ENCODE results near the gene FAM107B. TPM values are rescaled to one million over a fixed set of nuclear protein-coding genes. Genes with fewer than 3 reads are reported as not detected.

FAM107B gene
- total and polyA plus RNA-seq, 2 experiments from 2014 or later, result 85.5 to 85.9 TPM

DNA sequence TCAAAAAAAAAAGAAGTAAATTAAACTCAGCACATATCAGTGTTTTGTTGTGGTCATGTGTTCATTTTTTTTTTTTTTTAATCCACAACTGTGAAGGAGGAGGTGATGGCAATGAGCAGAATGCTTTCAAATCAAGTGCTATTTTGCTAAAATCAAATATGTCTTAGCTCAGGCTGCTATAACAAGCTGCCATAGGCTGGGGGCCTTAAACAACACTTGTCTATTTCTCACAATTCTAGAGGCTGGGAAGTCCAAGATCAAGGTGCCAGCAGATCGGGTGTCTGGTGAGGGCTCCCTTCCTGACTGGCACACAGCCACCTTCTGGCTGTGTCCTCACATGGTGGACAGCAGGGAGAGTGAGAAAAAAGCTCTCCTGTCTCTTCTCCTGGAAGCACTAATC lies 203.9 kb downstream of the FAM107B start:
- no peak overlapping the region for H3K4me3 ChIP-seq
- peak overlapping the region; percentile 45 for H3K4me2 ChIP-seq
- no peaks in the 10 kb centered on the region for H3K27me3 ChIP-seq
- H2AFZ ChIP-seq, result no peak overlapping the region
- H3K9me3 ChIP-seq (ENCODE audit: low read depth), result no peaks in the 10 kb centered on the region
- no peaks in the 10 kb centered on the region for H3K36me3 ChIP-seq (replicated peaks; ENCODE audit: insufficient read depth, low read depth)
- peaks cover 9% of the 10 kb centered on the region for H3K4me1 ChIP-seq (ENCODE audit: insufficient read depth)
- TF ChIP-seq EZH2phosphoT487 (IDR thresholded peaks at IDR 0.05; ENCODE audit: low read depth, severe bottlenecking, unreplicated experiment) (no peak), EZH2 (IDR thresholded peaks at IDR 0.05; ENCODE audit: borderline replicate concordance) (no peak)
- TF ChIP-seq, protein P1, sequence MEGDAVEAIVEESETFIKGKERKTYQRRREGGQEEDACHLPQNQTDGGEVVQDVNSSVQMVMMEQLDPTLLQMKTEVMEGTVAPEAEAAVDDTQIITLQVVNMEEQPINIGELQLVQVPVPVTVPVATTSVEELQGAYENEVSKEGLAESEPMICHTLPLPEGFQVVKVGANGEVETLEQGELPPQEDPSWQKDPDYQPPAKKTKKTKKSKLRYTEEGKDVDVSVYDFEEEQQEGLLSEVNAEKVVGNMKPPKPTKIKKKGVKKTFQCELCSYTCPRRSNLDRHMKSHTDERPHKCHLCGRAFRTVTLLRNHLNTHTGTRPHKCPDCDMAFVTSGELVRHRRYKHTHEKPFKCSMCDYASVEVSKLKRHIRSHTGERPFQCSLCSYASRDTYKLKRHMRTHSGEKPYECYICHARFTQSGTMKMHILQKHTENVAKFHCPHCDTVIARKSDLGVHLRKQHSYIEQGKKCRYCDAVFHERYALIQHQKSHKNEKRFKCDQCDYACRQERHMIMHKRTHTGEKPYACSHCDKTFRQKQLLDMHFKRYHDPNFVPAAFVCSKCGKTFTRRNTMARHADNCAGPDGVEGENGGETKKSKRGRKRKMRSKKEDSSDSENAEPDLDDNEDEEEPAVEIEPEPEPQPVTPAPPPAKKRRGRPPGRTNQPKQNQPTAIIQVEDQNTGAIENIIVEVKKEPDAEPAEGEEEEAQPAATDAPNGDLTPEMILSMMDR (IDR thresholded peaks at IDR 0.05; ENCODE audit: poor library complexity), result no peak
- no peak for DNase-seq (ENCODE audit: low spot score)
- WGBS (ENCODE audit: low lambda C conversion rate, missing lambda C conversion rate), result 89% methylated on average over 1 of the region's 1 CpG
- peak overlapping the region; percentile 86 for H3K27ac ChIP-seq
- no peaks in the 10 kb centered on the region for H3K9me2 ChIP-seq (replicated peaks; ENCODE audit: insufficient read depth)
- H3K79me2 ChIP-seq, result peaks cover 88% of the 10 kb centered on the region
- no peaks in the 10 kb centered on the region for H4K20me1 ChIP-seq (ENCODE audit: insufficient read depth, poor library complexity, severe bottlenecking)

DNA sequence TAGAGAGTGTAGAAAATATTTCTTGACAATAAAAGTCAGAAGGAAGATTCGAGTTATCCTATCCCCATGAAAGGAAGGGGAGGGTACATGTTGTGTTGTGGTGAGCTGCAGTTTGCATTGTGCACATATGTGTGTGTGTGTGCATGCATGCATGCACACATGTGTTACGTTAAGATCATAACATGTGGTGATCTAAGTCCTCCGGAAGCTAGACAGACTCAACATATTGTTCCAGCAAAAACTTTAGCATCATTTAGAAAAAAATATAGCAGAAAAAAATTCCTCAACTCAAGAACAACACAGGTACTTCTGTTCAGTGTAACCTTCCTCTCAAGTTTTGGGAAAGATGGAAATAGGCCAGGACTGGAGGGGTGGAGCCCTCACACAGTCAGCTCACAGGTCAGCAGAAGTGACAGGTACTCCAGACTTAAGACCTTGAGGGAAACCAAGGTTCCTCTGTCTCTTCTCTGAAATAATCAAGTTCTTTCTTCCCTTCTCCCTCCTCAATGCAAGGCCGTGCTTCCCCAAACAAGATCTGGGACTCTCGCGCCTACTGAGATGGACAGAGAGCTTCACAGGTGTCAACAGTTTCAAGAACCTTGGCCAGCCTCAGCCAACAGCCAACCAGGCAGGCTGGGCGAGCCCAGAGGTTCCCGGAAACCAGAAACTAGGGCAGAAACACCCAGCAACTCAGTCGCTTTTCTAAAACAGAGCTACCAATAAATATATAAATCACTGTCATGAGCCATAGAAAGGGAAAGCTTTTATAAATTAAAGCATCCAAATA lies 205.2 kb downstream of the FAM107B start:
- H3K4me3 ChIP-seq, result no peak overlapping the region
- peak overlapping the region; percentile 12 for H3K4me2 ChIP-seq
- TF ChIP-seq, protein P1 (IDR thresholded peaks at IDR 0.05; ENCODE audit: poor library complexity), result no peak
- TF ChIP-seq EZH2 (IDR thresholded peaks at IDR 0.05; ENCODE audit: borderline replicate concordance) (no peak), EZH2phosphoT487 (IDR thresholded peaks at IDR 0.05; ENCODE audit: low read depth, severe bottlenecking, unreplicated experiment) (no peak)
- H4K20me1 ChIP-seq (ENCODE audit: insufficient read depth, poor library complexity, severe bottlenecking), result no peaks in the 10 kb centered on the region
- no peaks in the 10 kb centered on the region for H3K27me3 ChIP-seq
- peak overlapping the region; percentile 42 for H3K27ac ChIP-seq
- WGBS (ENCODE audit: low lambda C conversion rate, missing lambda C conversion rate), result 89% methylated on average over 9 of the region's 9 CpGs
- peaks cover 6% of the 10 kb centered on the region for H3K4me1 ChIP-seq (ENCODE audit: insufficient read depth)
- no peaks in the 10 kb centered on the region for H3K9me3 ChIP-seq (ENCODE audit: low read depth)
- H2AFZ ChIP-seq, result no peak overlapping the region
- H3K79me2 ChIP-seq, result peaks cover 88% of the 10 kb centered on the region
- H3K9me2 ChIP-seq (replicated peaks; ENCODE audit: insufficient read depth), result no peaks in the 10 kb centered on the region
- no peaks in the 10 kb centered on the region for H3K36me3 ChIP-seq (replicated peaks; ENCODE audit: insufficient read depth, low read depth)
- DNase-seq (ENCODE audit: low spot score), result no peak

DNA sequence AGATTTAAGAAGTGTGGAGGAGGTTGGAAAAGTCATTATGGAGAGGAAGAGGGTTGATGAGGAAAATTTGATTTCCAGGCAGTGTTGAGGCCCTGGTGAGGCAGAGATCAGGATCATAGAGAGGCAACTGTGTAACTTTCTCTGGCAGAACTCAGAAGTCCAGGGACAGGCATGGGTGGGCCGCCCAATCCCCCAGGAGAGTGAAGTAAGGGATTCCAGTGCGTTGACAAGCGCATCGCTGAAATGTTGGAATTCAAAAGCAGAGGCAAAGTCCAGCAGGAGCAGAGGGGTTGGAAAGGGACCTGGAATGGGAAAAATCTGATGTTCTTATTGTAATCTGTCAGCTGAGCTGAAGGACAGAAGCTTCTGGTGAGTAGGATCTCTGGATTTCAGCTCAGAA lies 207.3 kb downstream of the FAM107B start:
- 90% methylated on average over 4 of the region's 4 CpGs for WGBS (ENCODE audit: low lambda C conversion rate, missing lambda C conversion rate)
- Histone ChIP-seq H4K20me1 (ENCODE audit: insufficient read depth, poor library complexity, severe bottlenecking) (no peaks in the 10 kb centered on the region), H3K4me3 (no peak overlapping the region), H3K4me1 (ENCODE audit: insufficient read depth) (peaks cover 10% of the 10 kb centered on the region), H3K79me2 (peaks cover 85% of the 10 kb centered on the region), H3K27ac (no peak overlapping the region), H3K36me3 (replicated peaks; ENCODE audit: insufficient read depth, low read depth) (no peaks in the 10 kb centered on the region), H3K9me2 (replicated peaks; ENCODE audit: insufficient read depth) (no peaks in the 10 kb centered on the region), H3K4me2 (no peak overlapping the region), H2AFZ (no peak overlapping the region), H3K27me3 (no peaks in the 10 kb centered on the region), H3K9me3 (ENCODE audit: low read depth) (no peaks in the 10 kb centered on the region)
- no peak for TF ChIP-seq EZH2phosphoT487 (IDR thresholded peaks at IDR 0.05; ENCODE audit: low read depth, severe bottlenecking, unreplicated experiment)
- TF ChIP-seq, protein P1 (IDR thresholded peaks at IDR 0.05; ENCODE audit: poor library complexity), result no peak
- TF ChIP-seq EZH2 (IDR thresholded peaks at IDR 0.05; ENCODE audit: borderline replicate concordance), result no peak
- DNase-seq (ENCODE audit: low spot score), result no peak

Data from hepatocyte (in vitro differentiated cells).